ENCODE measurements around the gene TIGD3. TPM values are rescaled to one million over a fixed set of nuclear protein-coding genes. Genes with fewer than 3 reads are reported as not detected.

The TIGD3 gene
- total and polyA plus RNA-seq, 9 of the 15 experiments (the other 6 are each of a cell fraction or from before 2014, with no cell fraction given), result 0.06 to 1.3 (median 0.56) TPM

DNA sequence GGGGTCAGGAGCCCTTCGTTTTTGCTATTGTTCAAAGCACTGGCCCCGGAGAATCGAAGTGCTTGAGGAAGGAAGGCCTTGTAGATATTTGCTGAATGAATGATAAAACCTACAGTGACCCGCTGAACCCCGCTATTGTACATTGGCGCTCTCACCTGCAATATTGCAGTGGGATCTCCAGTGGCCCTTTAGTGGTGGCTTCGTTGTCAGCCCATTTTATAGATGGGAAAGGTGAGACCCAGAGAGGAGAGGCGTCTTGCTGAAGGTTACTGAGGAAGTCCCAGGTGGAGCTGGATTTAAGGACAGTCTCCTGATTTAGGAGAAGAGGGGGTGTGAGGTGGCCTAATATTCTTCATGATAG is 38.7 kb upstream of the TIGD3 start (continued):
- TF ChIP-seq, protein P1, sequence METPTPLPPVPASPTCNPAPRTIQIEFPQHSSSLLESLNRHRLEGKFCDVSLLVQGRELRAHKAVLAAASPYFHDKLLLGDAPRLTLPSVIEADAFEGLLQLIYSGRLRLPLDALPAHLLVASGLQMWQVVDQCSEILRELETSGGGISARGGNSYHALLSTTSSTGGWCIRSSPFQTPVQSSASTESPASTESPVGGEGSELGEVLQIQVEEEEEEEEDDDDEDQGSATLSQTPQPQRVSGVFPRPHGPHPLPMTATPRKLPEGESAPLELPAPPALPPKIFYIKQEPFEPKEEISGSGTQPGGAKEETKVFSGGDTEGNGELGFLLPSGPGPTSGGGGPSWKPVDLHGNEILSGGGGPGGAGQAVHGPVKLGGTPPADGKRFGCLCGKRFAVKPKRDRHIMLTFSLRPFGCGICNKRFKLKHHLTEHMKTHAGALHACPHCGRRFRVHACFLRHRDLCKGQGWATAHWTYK (CRISPR knock-in tag; IDR thresholded peaks at IDR 0.05), result 0 out of 2 replicates have a peak, but pooled peaks have one; percentile 21
- TF ChIP-seq HNRNPUL1 (IDR thresholded peaks at IDR 0.05; ENCODE audit: low read length) (no peak), ZNF57 (CRISPR knock-in tag; IDR thresholded peaks at IDR 0.05) (no peak), SMARCC2 (IDR thresholded peaks at IDR 0.05; ENCODE audit: low read depth) (no peak), NR2C1 (IDR thresholded peaks at IDR 0.05) (no peak), NR2C1 (tag; IDR thresholded peaks at IDR 0.05) (no peak), RNF2 (IDR thresholded peaks at IDR 0.05) (no peak), U2AF1 (optimal IDR thresholded peaks at IDR 0.05; ENCODE audit: low read depth, low read length) (no peak), SMAD1 (IDR thresholded peaks at IDR 0.05; ENCODE audit: low read depth, low read length, partially characterized antibody) (no peak), MTA1 (IDR thresholded peaks at IDR 0.05; ENCODE audit: borderline replicate concordance) (no peak), ZNF282 (CRISPR knock-in tag; IDR thresholded peaks at IDR 0.05) (no peak), EP300 (IDR thresholded peaks at IDR 0.05; ENCODE audit: low read length) (no peak), PHF8 (IDR thresholded peaks at IDR 0.05; ENCODE audit: borderline replicate concordance, low read length) (no peak), RBM25 (IDR thresholded peaks at IDR 0.05; ENCODE audit: low read depth, low read length, severe bottlenecking) (peak; percentile 78)
- TF ChIP-seq, protein P2, sequence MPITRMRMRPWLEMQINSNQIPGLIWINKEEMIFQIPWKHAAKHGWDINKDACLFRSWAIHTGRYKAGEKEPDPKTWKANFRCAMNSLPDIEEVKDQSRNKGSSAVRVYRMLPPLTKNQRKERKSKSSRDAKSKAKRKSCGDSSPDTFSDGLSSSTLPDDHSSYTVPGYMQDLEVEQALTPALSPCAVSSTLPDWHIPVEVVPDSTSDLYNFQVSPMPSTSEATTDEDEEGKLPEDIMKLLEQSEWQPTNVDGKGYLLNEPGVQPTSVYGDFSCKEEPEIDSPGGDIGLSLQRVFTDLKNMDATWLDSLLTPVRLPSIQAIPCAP (CRISPR knock-in tag; IDR thresholded peaks at IDR 0.05; ENCODE audit: borderline replicate concordance), result no peak
- TF ChIP-seq, protein P3, sequence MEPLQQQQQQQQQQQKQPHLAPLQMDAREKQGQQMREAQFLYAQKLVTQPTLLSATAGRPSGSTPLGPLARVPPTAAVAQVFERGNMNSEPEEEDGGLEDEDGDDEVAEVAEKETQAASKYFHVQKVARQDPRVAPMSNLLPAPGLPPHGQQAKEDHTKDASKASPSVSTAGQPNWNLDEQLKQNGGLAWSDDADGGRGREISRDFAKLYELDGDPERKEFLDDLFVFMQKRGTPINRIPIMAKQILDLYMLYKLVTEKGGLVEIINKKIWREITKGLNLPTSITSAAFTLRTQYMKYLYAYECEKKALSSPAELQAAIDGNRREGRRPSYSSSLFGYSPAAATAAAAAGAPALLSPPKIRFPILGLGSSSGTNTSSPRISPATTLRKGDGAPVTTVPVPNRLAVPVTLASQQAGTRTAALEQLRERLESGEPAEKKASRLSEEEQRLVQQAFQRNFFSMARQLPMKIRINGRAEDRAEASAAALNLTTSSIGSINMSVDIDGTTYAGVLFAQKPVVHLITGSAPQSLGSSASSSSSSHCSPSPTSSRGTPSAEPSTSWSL (CRISPR knock-in tag; IDR thresholded peaks at IDR 0.05; ENCODE audit: borderline replicate concordance), result no peak
- TF ChIP-seq, protein P4, sequence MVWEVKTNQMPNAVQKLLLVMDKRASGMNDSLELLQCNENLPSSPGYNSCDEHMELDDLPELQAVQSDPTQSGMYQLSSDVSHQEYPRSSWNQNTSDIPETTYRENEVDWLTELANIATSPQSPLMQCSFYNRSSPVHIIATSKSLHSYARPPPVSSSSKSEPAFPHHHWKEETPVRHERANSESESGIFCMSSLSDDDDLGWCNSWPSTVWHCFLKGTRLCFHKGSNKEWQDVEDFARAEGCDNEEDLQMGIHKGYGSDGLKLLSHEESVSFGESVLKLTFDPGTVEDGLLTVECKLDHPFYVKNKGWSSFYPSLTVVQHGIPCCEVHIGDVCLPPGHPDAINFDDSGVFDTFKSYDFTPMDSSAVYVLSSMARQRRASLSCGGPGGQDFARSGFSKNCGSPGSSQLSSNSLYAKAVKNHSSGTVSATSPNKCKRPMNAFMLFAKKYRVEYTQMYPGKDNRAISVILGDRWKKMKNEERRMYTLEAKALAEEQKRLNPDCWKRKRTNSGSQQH (CRISPR knock-in tag; IDR thresholded peaks at IDR 0.05), result no peak
